Esophagus squamous epithelium (tissue), 5 donors: ENCODE data around the gene DAPK2. TPM values are rescaled to one million over a fixed set of nuclear protein-coding genes. Genes with fewer than 3 reads are reported as not detected.

Experiments used
- DNase-seq: peaks from one replicate; lab custom pipeline; 2025; lab: John Stamatoyannopoulos, UW
- H3K27ac ChIP-seq, 4 donors: fragments of 200-600 bp; sonication (generic); one replicate each; pipeline ENCODE4 v1.5.1; 2016 to 2019; ENCODE audit warnings: mild to moderate bottlenecking in 1 of 4
- H3K27me3 ChIP-seq, 4 donors: fragments of 200-600 bp; sonication (generic); 1 replicate in 3 of 4; 2 replicates in 1 of 4; pipeline versions ENCODE4 v1.5.1 to v1.6.0; 2017 to 2021; ENCODE audit warnings: antibody characterized with exemption in 1 of 4
- H3K36me3 ChIP-seq, 3 donors: fragments of 200-600 bp; sonication (generic); one replicate each; pipeline ENCODE4 v1.5.1; 2016 to 2019
- H3K4me1 ChIP-seq, 3 donors: fragments of 200-600 bp; sonication (generic); one replicate each; pipeline ENCODE4 v1.5.1; 2017 to 2019
- H3K4me3 ChIP-seq, 4 donors: fragments of 200-600 bp; sonication (generic); 1 replicate in 3 of 4; 2 replicates in 1 of 4; pipeline ENCODE4 v1.5.1; 2016 to 2019; ENCODE audit warnings: mild to moderate bottlenecking in 2 of 4, moderate library complexity in 1 of 4
- H3K9me3 ChIP-seq, 3 donors: fragments of 200-600 bp; sonication (generic); one replicate each; pipeline ENCODE4 v1.5.1; 2016 to 2019
- CTCF ChIP-seq, 6 experiments: fragments of 450-650 bp in 4 of 6; fragments of 200-600 bp in 2 of 6; sonication (generic) in 2 of 6; IDR thresholded peaks; one replicate each; pipeline ENCODE4 v1.5.1; 2016 to 2019; ENCODE audit warnings: antibody characterized with exemption in 6 of 6, mild to moderate bottlenecking in 4 of 6, moderate library complexity in 4 of 6
- POLR2A ChIP-seq, 4 donors: fragments of 450-650 bp; IDR thresholded peaks; one replicate each; pipeline ENCODE4 v1.6.1; 2017; ENCODE audit warnings: antibody characterized with exemption in 4 of 4, mild to moderate bottlenecking in 4 of 4, moderate library complexity in 3 of 4
- WGBS, 2 donors: methylation state at CpG; one replicate each; pipeline ENCODE4 v1.1.5; 2018; 5-methylcytosine and 5-hydroxymethylcytosine counted together
- intact Hi-C: fragments of 100-400 bp; cut with DNase I; formaldehyde crosslinking; loops from one replicate; pipeline ENCODE4 v1.15.0; 2022
- total RNA-seq, 4 donors: library from RNA; depleted of rRNA; stranded (reverse); fragments of >200 nt; gene quantifications; one replicate each; pipeline ENCODE4 v1.1.0, GENCODE V29; 2016
- donor health status: DM: yes; HTN: yes; CAD: no.

DAPK2 gene
- total RNA-seq, 4 donors from 2014 or later = 1.9 to 12.9 (median 9.8) TPM

GRCh38 chr15:64032329-64032728, 14.0 kb downstream of the DAPK2 start:
- Histone ChIP-seq H3K27ac (no peak overlapping the region), H3K36me3 (peaks cover 0 to 4% (median 0%) of the 10 kb centered on the region in 3 donors), H3K9me3 (no peaks in the 10 kb centered on the region), H3K4me1 (peaks cover 0 to 1% (median under 1%) of the 10 kb centered on the region in 3 donors), H3K27me3 (no peaks in the 10 kb centered on the region), H3K4me3 (no peak overlapping the region)
- TF ChIP-seq POLR2A (IDR thresholded peaks at IDR 0.05) (no peak), CTCF (IDR thresholded peaks at IDR 0.05) (no peak)
- DNase-seq = no peak
- WGBS, 2 donors = 81 to 86% methylated on average over 5 of the region's 5 CpGs
- intact Hi-C loops = no loop called here

- DNase-seq = no peak
- 86 to 100% methylated on average over 4 of the region's 4 CpGs for WGBS, 2 donors
- H3K27ac ChIP-seq = no peak overlapping the region
- H3K4me1 ChIP-seq = peaks cover 0 to 7% (median 5%) of the 10 kb centered on the region in 3 donors
- H3K4me3 ChIP-seq = no peak overlapping the region
- TF ChIP-seq POLR2A (IDR thresholded peaks at IDR 0.05) (no peak), CTCF (IDR thresholded peaks at IDR 0.05) (no peak)
- intact Hi-C loops = no loop called here
- no peaks in the 10 kb centered on the region for H3K27me3 ChIP-seq
- H3K36me3 ChIP-seq = no peaks in the 10 kb centered on the region
- H3K9me3 ChIP-seq = no peaks in the 10 kb centered on the region
These were observed 16.2 kb downstream of the DAPK2 start for GRCh38 chr15:64030123-64030522.

- 80 to 97% methylated on average over 1 to 4 of the region's 4 CpGs for whole genome bisulfite sequencing, 2 donors
- no peak overlapping the region for H3K27ac ChIP-seq
- intact Hi-C loops = no loop called here
These were observed 16.7 kb downstream of the DAPK2 start for GRCh38 chr15:64029633-64030032.

GRCh38 chr15:64029110-64029509, 17.2 kb downstream of the DAPK2 start:
- intact Hi-C loops = no loop called here
- H3K4me1 ChIP-seq = peaks cover 0 to 7% (median 5%) of the 10 kb centered on the region in 3 donors
- no peaks in the 10 kb centered on the region for H3K27me3 ChIP-seq
- H3K9me3 ChIP-seq = no peaks in the 10 kb centered on the region
- WGBS, 2 donors = 70 to 71% methylated on average over 8 of the region's 8 CpGs
- no peak overlapping the region for H3K4me3 ChIP-seq
- no peak for DNase-seq
- TF ChIP-seq POLR2A (IDR thresholded peaks at IDR 0.05) (no peak), CTCF (IDR thresholded peaks at IDR 0.05) (no peak)
- H3K27ac ChIP-seq = no peak overlapping the region
- no peaks in the 10 kb centered on the region for H3K36me3 ChIP-seq

More at GRCh38 chr15:64029633-64030032, 16.7 kb downstream of the DAPK2 start:
- Histone ChIP-seq H3K27me3 (no peaks in the 10 kb centered on the region), H3K4me3 (no peak overlapping the region), H3K36me3 (no peaks in the 10 kb centered on the region), H3K9me3 (no peaks in the 10 kb centered on the region), H3K4me1 (peaks cover 0 to 7% (median 5%) of the 10 kb centered on the region in 3 donors)
- no peak for DNase-seq
- TF ChIP-seq POLR2A (IDR thresholded peaks at IDR 0.05) = no peak
- no peak for TF ChIP-seq CTCF (IDR thresholded peaks at IDR 0.05)

GRCh38 chr15:64026591-64026990, 19.7 kb downstream of the DAPK2 start:
- no peak for DNase-seq
- Histone ChIP-seq H3K36me3 (no peaks in the 10 kb centered on the region), H3K4me1 (peaks cover 0 to 7% (median 5%) of the 10 kb centered on the region in 3 donors), H3K27me3 (no peaks in the 10 kb centered on the region), H3K27ac (no peak overlapping the region), H3K4me3 (no peak overlapping the region), H3K9me3 (no peaks in the 10 kb centered on the region)
- intact Hi-C loops = no loop called here
- WGBS, 2 donors = 93 to 100% methylated on average over 4 of the region's 4 CpGs
- TF ChIP-seq POLR2A (IDR thresholded peaks at IDR 0.05) = no peak
- no peak for TF ChIP-seq CTCF (IDR thresholded peaks at IDR 0.05)
